HEK293T (cell line): ENCODE measurements around the gene CYP27B1.
"Not testable (repeated sequence)": the region's sequence is repeated elsewhere in the genome, so short reads cannot be mapped to it uniquely, and the experiment has no call there.

Experiments used
- CTCF ChIA-PET: fragments of 350-600 bp; formaldehyde crosslinking; extraction: SDS; loops from one replicate; lab custom pipeline; 2021; ENCODE audit warnings: antibody characterized with exemption, inconsistent platforms; lab: Yijun Ruan, JAX
- POLR2A ChIA-PET: fragments of 350-600 bp; formaldehyde crosslinking; extraction: SDS; loops from one replicate; lab custom pipeline; 2020; ENCODE audit warnings: antibody characterized with exemption, inconsistent platforms; lab: Yijun Ruan, JAX
- DNase-seq: peaks from one replicate; pipeline ENCODE4 v3.0.0; 2012; ENCODE audit warnings: mixed read lengths; ENCODE audit errors: extremely low spot score
- ARNT ChIP-seq: fragments of 450-650 bp; IDR thresholded peaks from 2 replicates; pipeline ENCODE4 v1.6.1; 2017; ENCODE audit warnings: mild to moderate bottlenecking
- BHLHE40 ChIP-seq: fragments of 450-650 bp; IDR thresholded peaks from 2 replicates; pipeline ENCODE4 v1.6.1; 2016; ENCODE audit warnings: mild to moderate bottlenecking, moderate library complexity, borderline replicate concordance
- CTBP1 ChIP-seq: fragments of 450-650 bp; IDR thresholded peaks from 2 replicates; pipeline ENCODE4 v1.6.1; 2016; ENCODE audit warnings: borderline replicate concordance
- FOXA1 ChIP-seq: fragments of 450-650 bp; IDR thresholded peaks from 2 replicates; pipeline ENCODE4 v1.6.1; 2016; ENCODE audit warnings: mild to moderate bottlenecking
- FOXK2 ChIP-seq: fragments of 450-650 bp; IDR thresholded peaks from 2 replicates; pipeline ENCODE4 v1.6.1; 2016; ENCODE audit warnings: mild to moderate bottlenecking
- FOXM1 ChIP-seq: fragments of 450-650 bp; IDR thresholded peaks from 2 replicates; pipeline ENCODE4 v1.6.1; 2017; ENCODE audit warnings: mild to moderate bottlenecking, borderline replicate concordance
- HDGF ChIP-seq: fragments of 450-650 bp; IDR thresholded peaks from 2 replicates; pipeline ENCODE4 v1.6.1; 2017; ENCODE audit warnings: antibody characterized with exemption, borderline replicate concordance
- L3MBTL2 ChIP-seq: fragments of 450-650 bp; conservative IDR thresholded peaks from 2 replicates; pipeline ENCODE4 v1.6.1; 2016; ENCODE audit warnings: mild to moderate bottlenecking
- LEF1 ChIP-seq: fragments of 450-650 bp; IDR thresholded peaks from 2 replicates; pipeline ENCODE4 v1.6.1; 2017; ENCODE audit warnings: mild to moderate bottlenecking, borderline replicate concordance
- NFRKB ChIP-seq: fragments of 450-650 bp; IDR thresholded peaks from 2 replicates; pipeline ENCODE4 v1.6.1; 2016; ENCODE audit warnings: mild to moderate bottlenecking, moderate library complexity
- PKNOX1 ChIP-seq: fragments of 450-650 bp; IDR thresholded peaks from 2 replicates; pipeline ENCODE4 v1.6.1; 2016
- SP1 ChIP-seq: fragments of 450-650 bp; IDR thresholded peaks from 2 replicates; pipeline ENCODE4 v1.6.1; 2017
- SUZ12 ChIP-seq: fragments of 450-650 bp; IDR thresholded peaks from 2 replicates; pipeline ENCODE4 v1.6.1; 2016; ENCODE audit warnings: mild to moderate bottlenecking
- TARDBP ChIP-seq: fragments of 450-650 bp; IDR thresholded peaks from 2 replicates; pipeline ENCODE4 v1.6.1; 2016
- ZNF384 ChIP-seq: fragments of 450-650 bp; IDR thresholded peaks from 2 replicates; pipeline ENCODE4 v1.6.1; 2016

The CYP27B1 gene

GRCh38 chr12:57719777-57720605 lies 46.9 kb downstream of the CYP27B1 start:
- ChIA-PET POLR2A (interaction anchor here (1.2 to 1.3 kb wide), 2 partner anchors 15 to 26 kb away, joined by 4 read pairs; partner anchors contain the start of gene OS9), CTCF (no interaction called here)
- TF ChIP-seq L3MBTL2: no peak
- no peak for TF ChIP-seq LEF1
- TF ChIP-seq SP1: no peak
- no peak for TF ChIP-seq ARNT
- TF ChIP-seq HDGF: no peak
- TF ChIP-seq SUZ12: no peak
- no peak for TF ChIP-seq FOXK2
- no peak for TF ChIP-seq NFRKB
- TF ChIP-seq CTBP1: no peak
- TF ChIP-seq FOXM1: no peak
- TF ChIP-seq TARDBP: no peak
- no peak for TF ChIP-seq FOXA1
- DNase-seq: no peak

GRCh38 chr12:57718641-57719528 lies 48.0 kb downstream of the CYP27B1 start:
- no peak for DNase-seq
- ChIA-PET POLR2A (interaction anchor here (1.3 kb wide), 1 partner anchor 25 kb away, joined by 4 read pairs; the partner anchor contains the start of gene OS9), CTCF (no interaction called here)
- TF ChIP-seq CTBP1 (no peak), NFRKB (no peak), TARDBP (no peak), SUZ12 (no peak)

GRCh38 chr12:57717846-57718640 lies 48.8 kb downstream of the CYP27B1 start:
- ChIA-PET CTCF (no interaction called here), POLR2A (interaction anchor here (0.5 kb wide), 1 partner anchor 8 kb away, joined by 3 read pairs; no protein-coding TSS in a partner anchor)
- TF ChIP-seq FOXM1: no peak
- no peak for DNase-seq

GRCh38 chr12:57717131-57717530 lies 49.7 kb downstream of the CYP27B1 start:
- TF ChIP-seq BHLHE40: no peak
- TF ChIP-seq HDGF: no peak
- TF ChIP-seq LEF1: no peak
- TF ChIP-seq ARNT: no peak
- no peak for TF ChIP-seq L3MBTL2
- TF ChIP-seq SP1: no peak
- no peak for TF ChIP-seq TARDBP
- no peak for TF ChIP-seq ZNF384
- TF ChIP-seq PKNOX1: no peak
- TF ChIP-seq FOXA1: no peak
- ChIA-PET CTCF (no interaction called here), POLR2A (no interaction called here)
- DNase-seq: no peak

- CTCF ChIA-PET: interaction anchor here (1.6 kb wide), 1 partner anchor 10 kb away, joined by 4 read pairs; no protein-coding TSS in a partner anchor
- POLR2A ChIA-PET: no interaction called here
- TF ChIP-seq FOXM1: no peak
- no peak for TF ChIP-seq TARDBP
- no peak for TF ChIP-seq ARNT
- no peak for TF ChIP-seq NFRKB
- no peak for TF ChIP-seq ZNF384
- no peak for DNase-seq
Observed at GRCh38 chr12:57716305-57716704, 50.6 kb downstream of the CYP27B1 start.

- TF ChIP-seq NFRKB (no peak), FOXM1 (no peak), LEF1 (no peak), SP1 (no peak), L3MBTL2 (no peak), ZNF384 (no peak), HDGF (no peak), ARNT (no peak), FOXA1 (no peak), FOXK2 (no peak), BHLHE40 (no peak)
- no peak for DNase-seq
- POLR2A ChIA-PET: no interaction called here
- CTCF ChIA-PET: interaction anchor here (1.6 kb wide), 1 partner anchor 11 kb away, joined by 4 read pairs; no protein-coding TSS in a partner anchor
Observed at GRCh38 chr12:57715786-57716185, 51.1 kb downstream of the CYP27B1 start.

- CTCF ChIA-PET: interaction anchor here (1.6 kb wide), 1 partner anchor 11 kb away, joined by 4 read pairs; no protein-coding TSS in a partner anchor
- POLR2A ChIA-PET, DNase-seq: not testable (repeated sequence)
Observed at GRCh38 chr12:57715036-57715748, 51.7 kb downstream of the CYP27B1 start.
